ENCODE results near the gene NMT1. TPM values are rescaled to one million over a fixed set of nuclear protein-coding genes. Genes with fewer than 3 reads are reported as not detected.
A peak's percentile ranks its signal among the peaks of the same experiment; 100 is the strongest.

NMT1 gene
- total RNA-seq, 1 donor from 2014 or later = 101 TPM

DNA sequence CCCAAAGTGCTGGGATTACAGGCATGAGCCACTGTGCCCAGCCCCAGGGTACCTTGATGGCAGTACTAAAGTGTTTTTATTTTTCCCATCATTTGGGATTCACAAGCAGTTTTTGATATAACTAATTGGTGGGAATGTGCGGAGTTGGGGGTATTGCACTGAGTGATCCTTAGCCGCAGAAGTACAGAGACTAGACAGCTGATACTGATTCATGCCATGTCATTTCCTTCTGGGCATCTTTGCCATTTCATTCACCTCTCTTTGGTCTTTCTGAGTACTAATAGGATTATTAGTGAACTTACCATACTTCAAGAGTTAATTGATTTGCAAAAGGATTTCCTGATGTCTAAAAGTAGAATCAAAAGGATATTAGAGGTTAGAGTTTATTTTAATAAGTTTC lies 9.7 kb downstream of the NMT1 start:
- Histone ChIP-seq H3K4me1 (no peaks in the 10 kb centered on the region), H3K4me3 (no peak overlapping the region), H3K27me3 (no peaks in the 10 kb centered on the region), H3K36me3 (no peaks in the 10 kb centered on the region), H3K9me3 (ENCODE audit: low read depth) (no peaks in the 10 kb centered on the region), H2AFZ (replicated peaks) (no peak overlapping the region), H3K27ac (no peak overlapping the region), H3K79me2 (ENCODE audit: low read depth) (peaks cover 94% of the 10 kb centered on the region), H4K20me1 (ENCODE audit: low read depth) (peaks cover 11% of the 10 kb centered on the region), H3K9ac (no peak overlapping the region), H3F3A (ENCODE audit: low read depth) (peaks cover 14% of the 10 kb centered on the region), H3K4me2 (no peak overlapping the region)
- H3K4me1 Mint-ChIP-seq = peaks cover 5% of the 10 kb centered on the region
- peaks cover 6% of the 10 kb centered on the region for H3K27me3 Mint-ChIP-seq (ENCODE audit: insufficient read depth, low read depth)
- no peak for DNase-seq (ENCODE audit: low spot score)
- no peak overlapping the region for H3K27ac Mint-ChIP-seq
- peaks cover 18% of the 10 kb centered on the region for H3K36me3 Mint-ChIP-seq
- H3K4me3 Mint-ChIP-seq = no peak overlapping the region
- TF ChIP-seq EZH2 (IDR thresholded peaks at IDR 0.05) (no peak), EZH2phosphoT487 (IDR thresholded peaks at IDR 0.05) (no peak)
- TF ChIP-seq, protein P1, sequence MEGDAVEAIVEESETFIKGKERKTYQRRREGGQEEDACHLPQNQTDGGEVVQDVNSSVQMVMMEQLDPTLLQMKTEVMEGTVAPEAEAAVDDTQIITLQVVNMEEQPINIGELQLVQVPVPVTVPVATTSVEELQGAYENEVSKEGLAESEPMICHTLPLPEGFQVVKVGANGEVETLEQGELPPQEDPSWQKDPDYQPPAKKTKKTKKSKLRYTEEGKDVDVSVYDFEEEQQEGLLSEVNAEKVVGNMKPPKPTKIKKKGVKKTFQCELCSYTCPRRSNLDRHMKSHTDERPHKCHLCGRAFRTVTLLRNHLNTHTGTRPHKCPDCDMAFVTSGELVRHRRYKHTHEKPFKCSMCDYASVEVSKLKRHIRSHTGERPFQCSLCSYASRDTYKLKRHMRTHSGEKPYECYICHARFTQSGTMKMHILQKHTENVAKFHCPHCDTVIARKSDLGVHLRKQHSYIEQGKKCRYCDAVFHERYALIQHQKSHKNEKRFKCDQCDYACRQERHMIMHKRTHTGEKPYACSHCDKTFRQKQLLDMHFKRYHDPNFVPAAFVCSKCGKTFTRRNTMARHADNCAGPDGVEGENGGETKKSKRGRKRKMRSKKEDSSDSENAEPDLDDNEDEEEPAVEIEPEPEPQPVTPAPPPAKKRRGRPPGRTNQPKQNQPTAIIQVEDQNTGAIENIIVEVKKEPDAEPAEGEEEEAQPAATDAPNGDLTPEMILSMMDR (IDR thresholded peaks at IDR 0.05) = no peak
- H3K9me3 Mint-ChIP-seq = no peaks in the 10 kb centered on the region

DNA sequence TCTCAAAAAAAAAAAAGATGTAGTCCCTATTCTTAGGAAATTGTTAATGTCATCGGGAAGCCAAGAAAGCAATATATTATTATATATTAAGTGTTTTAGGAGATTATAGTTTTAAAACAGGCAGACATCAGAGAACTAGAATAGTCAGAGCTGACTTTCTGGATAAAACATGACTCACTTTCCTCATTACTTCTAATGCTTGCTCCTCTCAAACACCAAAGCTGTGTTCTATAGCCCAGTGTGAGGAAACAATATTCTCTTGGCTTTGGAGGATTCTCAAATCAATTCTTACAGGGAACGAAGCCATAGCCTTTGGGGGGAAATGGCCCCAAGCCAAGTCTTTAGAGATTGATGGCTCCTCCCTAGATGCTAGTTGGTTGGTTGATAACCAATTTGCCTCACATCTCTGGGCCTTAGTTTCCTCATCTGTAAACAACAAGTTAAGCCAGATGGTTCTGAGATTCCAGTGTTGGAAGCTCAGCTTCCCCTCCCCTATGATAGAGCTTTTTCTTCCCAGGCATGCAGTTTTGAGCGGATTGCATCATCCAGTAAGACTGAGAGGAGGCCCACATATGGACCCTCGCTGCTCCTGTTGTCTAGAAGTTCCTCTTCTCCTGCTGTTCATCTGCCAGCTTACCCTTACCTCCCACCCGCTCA lies 12.4 kb downstream of the NMT1 start:
- Histone ChIP-seq H3F3A (ENCODE audit: low read depth) (peaks cover 7% of the 10 kb centered on the region), H3K27ac (no peak overlapping the region), H4K20me1 (ENCODE audit: low read depth) (peaks cover 14% of the 10 kb centered on the region), H3K4me3 (no peak overlapping the region), H3K9me3 (ENCODE audit: low read depth) (no peaks in the 10 kb centered on the region), H3K9ac (no peak overlapping the region), H3K79me2 (ENCODE audit: low read depth) (peaks cover 94% of the 10 kb centered on the region), H3K27me3 (no peaks in the 10 kb centered on the region), H3K4me2 (no peak overlapping the region), H3K36me3 (no peaks in the 10 kb centered on the region), H2AFZ (replicated peaks) (no peak overlapping the region), H3K4me1 (no peaks in the 10 kb centered on the region)
- H3K27ac Mint-ChIP-seq = peak overlapping the region; percentile 40
- no peaks in the 10 kb centered on the region for H3K9me3 Mint-ChIP-seq
- peaks cover 6% of the 10 kb centered on the region for H3K27me3 Mint-ChIP-seq (ENCODE audit: insufficient read depth, low read depth)
- no peak for TF ChIP-seq EZH2 (IDR thresholded peaks at IDR 0.05)
- no peak for TF ChIP-seq EZH2phosphoT487 (IDR thresholded peaks at IDR 0.05)
- TF ChIP-seq, protein P1 (IDR thresholded peaks at IDR 0.05) = no peak
- H3K4me3 Mint-ChIP-seq = no peak overlapping the region
- H3K4me1 Mint-ChIP-seq = peaks cover 5% of the 10 kb centered on the region
- DNase-seq (ENCODE audit: low spot score) = no peak
- peaks cover 20% of the 10 kb centered on the region for H3K36me3 Mint-ChIP-seq

DNA sequence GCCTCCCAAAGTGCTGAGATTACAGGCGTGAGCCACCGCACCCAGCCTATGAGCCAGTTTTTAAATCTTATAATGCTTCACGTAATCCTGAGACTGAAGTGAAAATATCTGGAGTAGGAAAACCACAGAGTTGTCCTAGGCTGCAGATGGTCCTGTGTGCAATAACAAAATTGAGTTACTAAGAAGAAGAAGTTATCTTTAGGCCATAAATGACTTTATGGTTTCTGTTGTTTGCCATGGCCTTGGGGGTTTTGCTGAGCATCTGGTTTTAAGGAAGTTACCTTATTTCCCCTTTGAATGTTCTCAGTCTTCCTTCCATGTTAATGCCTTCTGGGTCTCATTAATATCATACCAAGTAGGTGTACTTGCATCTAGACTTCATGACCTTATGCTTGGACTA lies 16.5 kb downstream of the NMT1 start:
- Histone ChIP-seq H3K9ac (no peak overlapping the region), H3K79me2 (ENCODE audit: low read depth) (peaks cover 68% of the 10 kb centered on the region), H3F3A (ENCODE audit: low read depth) (no peaks in the 10 kb centered on the region), H3K4me3 (no peak overlapping the region), H3K27me3 (no peaks in the 10 kb centered on the region), H2AFZ (replicated peaks) (no peak overlapping the region), H3K9me3 (ENCODE audit: low read depth) (no peaks in the 10 kb centered on the region), H3K4me2 (no peak overlapping the region), H3K4me1 (no peaks in the 10 kb centered on the region), H3K36me3 (no peaks in the 10 kb centered on the region), H3K27ac (no peak overlapping the region), H4K20me1 (ENCODE audit: low read depth) (peaks cover 14% of the 10 kb centered on the region)
- Mint-ChIP-seq H3K4me1 (peaks cover 2% of the 10 kb centered on the region), H3K27ac (no peak overlapping the region), H3K27me3 (ENCODE audit: insufficient read depth, low read depth) (peaks cover 11% of the 10 kb centered on the region), H3K4me3 (no peak overlapping the region), H3K9me3 (no peaks in the 10 kb centered on the region), H3K36me3 (peaks cover 29% of the 10 kb centered on the region)
- no peak for DNase-seq (ENCODE audit: low spot score)
- TF ChIP-seq, protein P1 (IDR thresholded peaks at IDR 0.05) = no peak
- no peak for TF ChIP-seq EZH2 (IDR thresholded peaks at IDR 0.05)
- no peak for TF ChIP-seq EZH2phosphoT487 (IDR thresholded peaks at IDR 0.05)

Data from neural progenitor cell (in vitro differentiated cells).